SK-N-SH (cell line): ENCODE results near the gene RPS6KA1. TPM values are rescaled to one million over a fixed set of nuclear protein-coding genes. Genes with fewer than 3 reads are reported as not detected.

Source experiments
- CTCF ChIA-PET: fragments of 300-600, 350-600 bp; formaldehyde crosslinking; extraction: SDS; loops from one replicate; lab custom pipeline; 2021; lab: Yijun Ruan, JAX
- POLR2A ChIA-PET: fragments of 350-600 bp; sonication (Branson Sonifier 250); formaldehyde crosslinking; extraction: SDS; loops from one replicate; lab custom pipeline; 2020; ENCODE audit warnings: antibody characterized with exemption, inconsistent platforms; lab: Yijun Ruan, JAX
- DNase-seq: peaks from one replicate; pipeline ENCODE4 v3.0.0; 2012
- H2AFZ ChIP-seq: fragments of 200-600 bp; sonication (generic); 2 replicates; pipeline ENCODE4 v1.8.1; 2016; ENCODE audit warnings: antibody characterized with exemption, mild to moderate bottlenecking, low read depth
- H3F3A ChIP-seq: fragments of 200-600 bp; sonication (generic); replicated peaks from 2 replicates; pipeline ENCODE3; 2016; ENCODE audit warnings: antibody characterized with exemption, mild to moderate bottlenecking; ENCODE audit not compliant: insufficient read depth
- H3K27ac ChIP-seq, 2 experiments: fragments of 200-500 bp in 1 of 2; fragments of 200-600 bp in 1 of 2; sonication (Bioruptor generic) in 1 of 2; sonication (generic), shearing (Covaris generic) in 1 of 2; 2 replicates each; pipeline versions ENCODE4 v1.5.1 to v1.6.1; 2014 to 2016; ENCODE audit warnings: low read depth in 2 of 2, inconsistent platforms in 1 of 2, low read length in 1 of 2, mild to moderate bottlenecking in 1 of 2, mixed read lengths in 1 of 2
- H3K27me3 ChIP-seq: fragments of 200-600 bp; sonication (generic), shearing (Covaris generic); 2 replicates; pipeline ENCODE4 v1.6.1; 2016; ENCODE audit warnings: mixed run types; ENCODE audit not compliant: insufficient read depth
- H3K36me3 ChIP-seq, 2 experiments: fragments of 200-500 bp in 1 of 2; fragments of 200-600 bp in 1 of 2; sonication (Bioruptor generic) in 1 of 2; sonication (generic) in 1 of 2; replicated peaks in 1 of 2; 2 replicates each; pipeline versions ENCODE3 to v1.5.1; 2014 to 2016; ENCODE audit warnings: low read length in 1 of 2, mild to moderate bottlenecking in 1 of 2; ENCODE audit not compliant: insufficient read depth in 2 of 2, control insufficient read depth in 1 of 2
- H3K4me1 ChIP-seq, 2 experiments: fragments of 200-500 bp in 1 of 2; fragments of 200-600 bp in 1 of 2; sonication (Bioruptor generic) in 1 of 2; sonication (generic), shearing (Covaris generic) in 1 of 2; 2 replicates each; pipeline versions ENCODE4 v1.5.1 to v1.6.1; 2014 to 2016; ENCODE audit warnings: low read depth in 1 of 2, low read length in 1 of 2, mixed run types in 1 of 2; ENCODE audit not compliant: insufficient read depth in 2 of 2, control insufficient read depth in 1 of 2
- H3K4me2 ChIP-seq: fragments of 200-600 bp; sonication (generic), shearing (Covaris generic); 2 replicates; pipeline ENCODE4 v1.6.1; 2017; ENCODE audit warnings: mixed run types
- H3K4me3 ChIP-seq, 2 experiments: fragments of 200-500 bp in 1 of 2; fragments of 200-600 bp in 1 of 2; sonication (Bioruptor generic) in 1 of 2; sonication (generic), shearing (Covaris generic) in 1 of 2; 2 replicates each; pipeline versions ENCODE4 v1.5.1 to v1.8.1; 2014 to 2016; ENCODE audit warnings: low read depth in 2 of 2, inconsistent platforms in 1 of 2, low read length in 1 of 2, mild to moderate bottlenecking in 1 of 2, mixed read lengths in 1 of 2, moderate library complexity in 1 of 2
- H3K79me2 ChIP-seq: fragments of 200-600 bp; sonication (generic); 2 replicates; pipeline ENCODE4 v1.8.1; 2017; ENCODE audit warnings: mild to moderate bottlenecking; ENCODE audit not compliant: insufficient read depth
- H3K9ac ChIP-seq: fragments of 200-600 bp; sonication (generic); 2 replicates; pipeline ENCODE4 v1.6.1; 2017; ENCODE audit warnings: mixed run types
- H3K9me2 ChIP-seq: fragments of 200-600 bp; sonication (generic); 2 replicates; pipeline ENCODE4 v1.6.1; 2017; ENCODE audit warnings: mixed run types
- H3K9me3 ChIP-seq: fragments of 200-600 bp; sonication (generic); 2 replicates; pipeline ENCODE4 v1.6.1; 2017; ENCODE audit warnings: mixed run types, mild to moderate bottlenecking, moderate library complexity
- H4K20me1 ChIP-seq: fragments of 200-600 bp; sonication (generic); 2 replicates; pipeline ENCODE4 v1.6.1; 2017; ENCODE audit warnings: mild to moderate bottlenecking, mixed run types; ENCODE audit not compliant: insufficient read depth
- CTCF ChIP-seq: fragments of 200-600 bp; sonication (generic); IDR thresholded peaks from 2 replicates; pipeline ENCODE4 v1.6.1; 2017; ENCODE audit warnings: antibody characterized with exemption, mild to moderate bottlenecking, moderate library complexity
- ELF1 ChIP-seq: IDR thresholded peaks from 2 replicates; pipeline ENCODE4 v1.4.0; 2012
- EZH2phosphoT487 ChIP-seq: fragments of 200-600 bp; sonication (generic); IDR thresholded peaks from 2 replicates; pipeline ENCODE4 v1.6.1; 2017; ENCODE audit warnings: low read depth, mixed run types, mild to moderate bottlenecking, antibody characterized with exemption, moderate library complexity, borderline replicate concordance
- FOXJ3 ChIP-seq: sonication (generic); formaldehyde crosslinking; IDR thresholded peaks from 2 replicates; pipeline ENCODE4 v1.5.1; 2020; ENCODE audit warnings: mild to moderate bottlenecking, missing genetic modification reagents
- GABPA ChIP-seq: IDR thresholded peaks from 2 replicates; pipeline ENCODE4 v1.4.0; 2012; ENCODE audit warnings: low read depth, mild to moderate bottlenecking
- GATA2 ChIP-seq: sonication (generic); formaldehyde crosslinking; IDR thresholded peaks from 2 replicates; pipeline ENCODE4 v1.5.0; 2020; ENCODE audit warnings: mild to moderate bottlenecking, missing genetic modification reagents
- IRF3 ChIP-seq: fragments of 150-350 bp; IDR thresholded peaks from 2 replicates; pipeline ENCODE4 v1.6.1; 2016; ENCODE audit warnings: mild to moderate bottlenecking, low read depth, low read length
- MAX ChIP-seq: IDR thresholded peaks from 2 replicates; pipeline ENCODE4 v1.4.0; 2012; ENCODE audit warnings: low read depth
- PBX3 ChIP-seq: IDR thresholded peaks from 2 replicates; pipeline ENCODE4; 2012
- RCOR1 ChIP-seq: fragments of 150-350 bp; IDR thresholded peaks from 2 replicates; pipeline ENCODE4 v1.6.1; 2017; ENCODE audit warnings: antibody characterized with exemption, low read length
- RFX5 ChIP-seq: IDR thresholded peaks from 2 replicates; pipeline ENCODE4 v1.6.1; 2012; ENCODE audit warnings: mild to moderate bottlenecking, improper control_type of control experiment, low read length
- RXRA ChIP-seq: IDR thresholded peaks from 2 replicates; pipeline ENCODE4 v1.4.0; 2012; ENCODE audit warnings: low read depth, mild to moderate bottlenecking, borderline replicate concordance
- SMC3 ChIP-seq: IDR thresholded peaks from 2 replicates; pipeline ENCODE4 v1.6.1; 2012; ENCODE audit warnings: low read depth, low read length, improper control_type of control experiment
- TAF1 ChIP-seq: IDR thresholded peaks from 2 replicates; pipeline ENCODE4 v1.6.1; 2012; ENCODE audit warnings: low read depth, mild to moderate bottlenecking, low read length, moderate library complexity, borderline replicate concordance
- TEAD4 ChIP-seq: IDR thresholded peaks from 2 replicates; pipeline ENCODE4 v1.4.0; 2012; ENCODE audit warnings: mild to moderate bottlenecking, borderline replicate concordance; ENCODE audit not compliant: insufficient read depth
- USF1 ChIP-seq: IDR thresholded peaks from 2 replicates; pipeline ENCODE4 v1.4.0; 2012; ENCODE audit warnings: low read depth, borderline replicate concordance
- WGBS: methylation state at CpG from one replicate; pipeline ENCODE4 v1.1.6; 2017; ENCODE audit warnings: low lambda C conversion rate; 5-methylcytosine and 5-hydroxymethylcytosine counted together
- polyA plus RNA-seq, 3 experiments: library from polyadenylated mRNA; depleted of rRNA; stranded (reverse); fragments of >200 nt; gene quantifications; 2 replicates each; pipeline ENCODE4 v1.2.3, GENCODE V29; 2012

Gene RPS6KA1
- polyA plus RNA-seq, 1 of the 3 experiments (the other 2 are of a cell fraction): 9.7 TPM

- CTCF ChIA-PET: no interaction called here
- no peaks in the 10 kb centered on the region for H3K36me3 ChIP-seq
These were observed 35.6 kb upstream of the RPS6KA1 start for GRCh38 chr1:26493938-26494337.

GRCh38 chr1:26496861-26497260 lies 32.7 kb upstream of the RPS6KA1 start:
- no peaks in the 10 kb centered on the region for H4K20me1 ChIP-seq
- no peaks in the 10 kb centered on the region for H3K36me3 ChIP-seq
- no peaks in the 10 kb centered on the region for H3K9me3 ChIP-seq
- H3K9ac ChIP-seq: no peak overlapping the region
- no peak for TF ChIP-seq IRF3
- no peak for TF ChIP-seq TEAD4
- no peak overlapping the region for H3K4me2 ChIP-seq
- no peak overlapping the region for H3K27ac ChIP-seq
- no peaks in the 10 kb centered on the region for H3K9me2 ChIP-seq
- no peaks in the 10 kb centered on the region for H3K27me3 ChIP-seq
- no peak overlapping the region for H2AFZ ChIP-seq
- H3K4me3 ChIP-seq: no peak overlapping the region
- H3K79me2 ChIP-seq: no peaks in the 10 kb centered on the region
- ChIA-PET POLR2A (no interaction called here), CTCF (no interaction called here)
- H3K4me1 ChIP-seq: no peaks in the 10 kb centered on the region; a peak in 2 of 4 replicates
- H3F3A ChIP-seq: no peaks in the 10 kb centered on the region
- no peak for DNase-seq
- 93% methylated on average over 3 of the region's 4 CpGs for WGBS

More at GRCh38 chr1:26493938-26494337, 35.6 kb upstream of the RPS6KA1 start:
- no peaks in the 10 kb centered on the region for H4K20me1 ChIP-seq
- no peak for TF ChIP-seq GATA2 (CRISPR knock-in tag)
- TF ChIP-seq, all 33 proteins: peak for 0
- Histone ChIP-seq H3K4me3 (no peak overlapping the region), H3F3A (no peaks in the 10 kb centered on the region), H3K9me3 (no peaks in the 10 kb centered on the region), H3K27ac (no peak overlapping the region), H3K4me2 (no peak overlapping the region), H3K4me1 (no peaks in the 10 kb centered on the region), H3K79me2 (no peaks in the 10 kb centered on the region), H3K27me3 (no peaks in the 10 kb centered on the region), H3K9ac (no peak overlapping the region), H2AFZ (no peak overlapping the region), H3K9me2 (no peaks in the 10 kb centered on the region)
- 90% methylated on average over 3 of the region's 3 CpGs for WGBS
- POLR2A ChIA-PET: no interaction called here
- no peak for DNase-seq

- H3K4me1 ChIP-seq: no peaks in the 10 kb centered on the region; a peak in 2 of 4 replicates
- H3K36me3 ChIP-seq: no peaks in the 10 kb centered on the region
- H3K79me2 ChIP-seq: no peaks in the 10 kb centered on the region
- no peaks in the 10 kb centered on the region for H4K20me1 ChIP-seq
- no peak overlapping the region for H2AFZ ChIP-seq
- H3K9me3 ChIP-seq: no peaks in the 10 kb centered on the region
- WGBS: 97% methylated on average over 7 of the region's 7 CpGs
- POLR2A ChIA-PET: no interaction called here
- DNase-seq: no peak
- CTCF ChIA-PET: interaction anchor here (2.2 to 4.7 kb wide), 5 partner anchors 9 to 300 kb away, joined by 11 to 41 read pairs (median 15); partner anchors contain the start of gene RPS6KA1
- H3F3A ChIP-seq: no peaks in the 10 kb centered on the region
- H3K4me2 ChIP-seq: no peak overlapping the region
- no peaks in the 10 kb centered on the region for H3K9me2 ChIP-seq
- no peak overlapping the region for H3K27ac ChIP-seq
- H3K4me3 ChIP-seq: no peak overlapping the region
- H3K27me3 ChIP-seq: no peaks in the 10 kb centered on the region
- H3K9ac ChIP-seq: no peak overlapping the region
- TF ChIP-seq SMC3 (no peak), RCOR1 (no peak), CTCF (no peak), FOXJ3 (CRISPR knock-in tag) (no peak), IRF3 (no peak), ELF1 (no peak), PBX3 (no peak), GABPA (no peak), TAF1 (no peak), USF1 (no peak), RFX5 (no peak), RXRA (no peak), EZH2phosphoT487 (no peak), MAX (no peak)
These were observed 30.7 kb upstream of the RPS6KA1 start for GRCh38 chr1:26498894-26499293.
